NT2/D1 (cell line): ENCODE data around the gene ISM2.

Experiments
- DNase-seq: peaks from one replicate; pipeline ENCODE4 v3.0.0-alpha.2; 2011; ENCODE audit warnings: low read depth, low spot score
- H3K27me3 ChIP-seq: 2 replicates; pipeline ENCODE4 v1.6.0; 2011; ENCODE audit warnings: mild to moderate bottlenecking; ENCODE audit not compliant: insufficient read length, insufficient read depth
- H3K36me3 ChIP-seq: 2 replicates; pipeline ENCODE4 v1.6.1; 2011; ENCODE audit warnings: mild to moderate bottlenecking, low read length, mixed read lengths; ENCODE audit not compliant: insufficient read depth, insufficient read length
- H3K4me1 ChIP-seq: 2 replicates; pipeline ENCODE4 v1.5.1; 2011; ENCODE audit not compliant: insufficient read depth, insufficient read length
- H3K4me3 ChIP-seq: 2 replicates; pipeline ENCODE4 v1.5.1; 2011; ENCODE audit warnings: low read depth; ENCODE audit not compliant: insufficient read length
- H3K9ac ChIP-seq: 2 replicates; pipeline ENCODE4 v1.6.0; 2011; ENCODE audit warnings: low read depth; ENCODE audit not compliant: insufficient read length
- H3K9me3 ChIP-seq: 2 replicates; pipeline ENCODE4 v1.5.1; 2011; ENCODE audit warnings: mild to moderate bottlenecking, low read length; ENCODE audit not compliant: insufficient read depth
- SUZ12 ChIP-seq: IDR thresholded peaks from 2 replicates; pipeline ENCODE4 v1.6.1; 2011; ENCODE audit not compliant: insufficient read length, insufficient read depth; ENCODE audit errors: extremely low read depth
- YY1 ChIP-seq: IDR thresholded peaks from 2 replicates; pipeline ENCODE4 v1.6.1; 2011; ENCODE audit not compliant: insufficient read length, insufficient read depth
- ZNF274 ChIP-seq: IDR thresholded peaks from 2 replicates; pipeline ENCODE4 v1.6.1; 2011; ENCODE audit warnings: mild to moderate bottlenecking, low read depth, low read length

The ISM2 gene

DNA sequence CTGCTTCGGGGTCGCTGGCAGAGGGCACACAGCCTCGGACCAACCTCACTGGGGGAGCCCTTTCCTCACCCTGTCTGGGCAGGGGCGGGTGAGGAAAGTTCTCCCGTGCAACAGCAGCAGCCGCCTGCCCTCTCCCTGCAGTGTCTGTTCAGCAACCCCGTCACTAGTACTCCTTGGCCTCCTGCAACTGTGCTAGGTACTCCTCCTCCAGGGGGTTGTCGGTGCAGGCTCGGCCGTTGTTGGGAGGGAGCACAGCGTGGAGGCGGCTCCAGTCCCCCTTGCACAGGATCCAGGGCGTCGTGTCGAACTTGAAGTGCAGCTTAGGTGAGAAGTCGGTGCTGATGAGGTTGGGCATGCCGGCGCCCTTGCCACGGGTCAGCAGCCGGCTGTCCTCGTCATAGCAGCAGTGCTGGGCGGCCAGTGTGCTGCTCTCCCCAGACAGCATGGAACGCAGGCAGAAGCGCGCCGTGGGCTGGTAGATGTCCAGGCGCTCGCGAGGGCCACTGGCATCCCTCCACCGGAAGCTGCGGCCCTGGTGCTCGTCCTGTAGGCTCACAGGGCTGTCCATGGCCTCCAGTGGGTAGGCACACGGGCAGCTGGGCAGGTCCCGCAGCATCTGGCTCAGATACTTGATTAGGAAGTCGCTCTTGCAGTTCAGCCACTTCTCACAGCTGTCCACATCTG lies 23.0 kb downstream of the ISM2 start:
- no peak for DNase-seq
- Histone ChIP-seq H3K4me1 (peaks cover 5% of the 10 kb centered on the region), H3K9ac (no peak overlapping the region), H3K36me3 (no peaks in the 10 kb centered on the region), H3K27me3 (no peaks in the 10 kb centered on the region), H3K9me3 (no peaks in the 10 kb centered on the region), H3K4me3 (no peak overlapping the region)
- no peak for TF ChIP-seq YY1
- no peak for TF ChIP-seq SUZ12
- TF ChIP-seq ZNF274: no peak

DNA sequence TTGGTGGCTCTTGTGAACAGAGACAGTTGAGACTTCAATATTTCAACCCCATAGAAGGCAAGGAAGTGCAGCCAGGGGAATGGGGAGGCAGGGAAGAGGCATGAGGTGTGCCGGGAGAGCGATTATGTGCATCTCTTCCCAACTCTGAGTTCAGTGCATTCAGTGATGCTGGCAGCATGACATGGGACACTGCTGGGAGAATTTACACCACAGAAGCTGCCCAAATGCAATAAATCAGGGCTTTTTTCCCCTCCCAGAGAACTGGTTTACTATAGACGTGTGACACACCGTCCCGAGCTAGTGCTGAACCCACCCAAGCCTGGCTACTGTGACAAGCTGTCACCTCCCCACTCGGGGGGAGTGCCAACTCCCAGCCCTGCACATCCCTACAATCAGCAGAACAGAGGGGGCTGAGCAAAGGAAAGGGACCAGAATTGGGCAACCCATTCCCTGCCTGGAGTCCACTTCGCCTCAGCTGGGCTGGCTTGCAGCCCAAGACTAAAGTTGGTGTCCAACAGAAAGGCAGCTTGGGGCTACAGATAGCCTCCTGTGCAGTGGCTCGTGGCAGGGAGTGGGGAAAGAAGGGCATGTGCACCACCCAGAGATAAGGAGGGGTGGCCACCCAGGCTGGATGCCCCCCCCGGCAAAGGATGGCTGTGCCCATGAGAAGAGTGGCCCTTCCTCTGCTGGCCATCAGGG lies 24.0 kb downstream of the ISM2 start:
- TF ChIP-seq ZNF274: no peak
- no peak for TF ChIP-seq SUZ12
- Histone ChIP-seq H3K9ac (no peak overlapping the region), H3K4me1 (peaks cover 5% of the 10 kb centered on the region), H3K36me3 (peaks cover 7% of the 10 kb centered on the region), H3K4me3 (no peak overlapping the region), H3K9me3 (no peaks in the 10 kb centered on the region), H3K27me3 (no peaks in the 10 kb centered on the region)
- DNase-seq: no peak

DNA sequence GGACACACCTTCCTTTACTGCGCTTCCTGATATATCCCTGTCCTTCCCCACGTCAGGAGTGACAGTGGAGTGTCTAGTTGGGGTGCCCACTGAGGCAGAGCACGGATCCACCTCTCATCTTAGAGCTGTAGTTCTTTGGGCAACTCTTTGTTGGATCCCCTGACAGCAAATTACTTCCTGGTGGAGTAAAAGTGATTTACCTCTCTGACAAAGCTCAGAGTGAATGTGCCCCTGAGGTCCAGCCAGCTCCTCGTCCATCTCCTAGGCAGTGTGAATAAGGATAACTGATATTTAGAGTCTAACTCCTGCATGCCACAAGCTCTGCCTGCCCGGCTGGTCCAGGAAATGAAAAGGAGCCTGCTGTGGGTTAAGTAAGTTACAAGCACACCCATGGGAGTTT lies 24.7 kb downstream of the ISM2 start:
- Histone ChIP-seq H3K9me3 (no peaks in the 10 kb centered on the region), H3K36me3 (peaks cover 13% of the 10 kb centered on the region), H3K4me1 (peaks cover 5% of the 10 kb centered on the region), H3K9ac (no peak overlapping the region), H3K4me3 (no peak overlapping the region), H3K27me3 (no peaks in the 10 kb centered on the region)
- DNase-seq: no peak
- no peak for TF ChIP-seq SUZ12
- no peak for TF ChIP-seq YY1
- TF ChIP-seq ZNF274: no peak

DNA sequence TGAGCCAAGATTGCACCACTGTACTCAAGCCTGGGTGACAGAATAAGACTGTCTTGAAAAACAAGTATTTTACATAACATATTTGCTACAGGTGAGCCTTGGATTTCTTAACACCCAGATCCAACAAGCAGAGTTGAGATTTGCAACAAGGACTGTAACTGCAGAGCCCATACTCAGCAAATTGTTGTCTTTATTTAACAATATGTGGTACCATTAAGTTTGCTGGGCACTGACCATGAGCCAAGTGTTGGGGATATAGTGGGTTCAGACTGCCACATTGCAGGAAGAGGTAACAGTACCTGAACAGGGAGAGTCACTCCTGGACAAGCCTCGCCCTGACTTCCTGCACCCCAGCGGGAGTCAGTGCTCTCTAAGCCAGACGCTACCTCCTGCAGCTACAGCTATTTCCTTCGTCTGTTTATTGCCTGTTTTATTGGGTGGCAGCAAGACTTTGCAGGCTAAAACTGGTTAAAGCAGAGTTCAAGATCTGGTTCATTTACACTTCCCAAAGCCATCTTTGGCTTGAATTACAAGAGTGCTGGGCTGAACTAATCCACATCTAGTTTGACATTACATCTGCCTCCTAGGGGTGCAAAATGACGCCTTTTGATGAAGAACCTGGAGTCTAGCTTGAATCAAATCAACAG lies 28.3 kb downstream of the ISM2 start:
- TF ChIP-seq ZNF274: no peak
- TF ChIP-seq YY1: no peak
- TF ChIP-seq SUZ12: no peak
- no peak overlapping the region for H3K9ac ChIP-seq
- peaks cover 46% of the 10 kb centered on the region for H3K36me3 ChIP-seq
- H3K4me3 ChIP-seq: no peak overlapping the region
- H3K27me3 ChIP-seq: no peaks in the 10 kb centered on the region
- H3K4me1 ChIP-seq: peaks cover 5% of the 10 kb centered on the region
- no peaks in the 10 kb centered on the region for H3K9me3 ChIP-seq
- no peak for DNase-seq

DNA sequence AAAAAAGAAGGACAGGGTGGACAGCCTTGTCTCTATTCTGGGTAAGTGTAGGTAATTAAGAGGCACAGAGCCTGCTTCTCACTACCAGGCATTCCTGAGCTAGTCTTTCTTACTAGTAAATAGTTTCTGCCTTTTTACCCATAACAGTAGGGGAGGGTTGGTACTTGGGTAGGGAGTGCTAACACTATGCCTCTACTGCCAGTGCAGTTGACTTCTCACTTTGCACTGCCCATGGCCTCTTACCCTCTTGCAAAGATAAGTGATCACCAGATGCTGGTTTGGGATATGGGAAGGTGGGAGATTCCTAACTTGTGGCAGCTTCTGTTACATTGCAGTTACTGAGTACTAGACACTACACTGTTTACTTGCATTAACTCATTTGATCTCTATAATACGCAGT lies 29.1 kb downstream of the ISM2 start:
- Histone ChIP-seq H3K4me3 (no peak overlapping the region), H3K9ac (no peak overlapping the region), H3K36me3 (peaks cover 55% of the 10 kb centered on the region), H3K4me1 (no peaks in the 10 kb centered on the region), H3K27me3 (no peaks in the 10 kb centered on the region), H3K9me3 (no peaks in the 10 kb centered on the region)
- no peak for DNase-seq
- TF ChIP-seq YY1: no peak
- no peak for TF ChIP-seq SUZ12
- no peak for TF ChIP-seq ZNF274

DNA sequence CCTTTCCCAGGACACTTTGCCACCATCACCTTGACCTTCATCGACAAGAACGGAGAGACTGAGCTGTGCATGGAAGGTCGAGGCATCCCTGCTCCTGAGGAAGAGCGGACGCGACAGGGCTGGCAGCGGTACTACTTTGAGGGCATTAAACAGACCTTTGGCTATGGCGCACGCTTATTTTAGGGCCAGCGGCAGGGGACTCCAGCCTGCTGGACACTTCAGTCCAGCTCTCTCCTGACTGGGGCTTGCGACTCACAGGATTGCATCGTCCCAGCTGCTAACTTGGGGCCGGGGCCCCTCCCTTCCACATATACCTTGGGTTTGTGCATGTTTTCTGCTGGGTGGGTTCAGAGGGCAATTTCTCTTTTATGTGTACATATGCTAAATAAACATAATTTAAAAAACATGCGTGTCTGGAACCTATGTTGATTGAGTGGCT lies 29.5 kb downstream of the ISM2 start:
- no peak for DNase-seq
- Histone ChIP-seq H3K4me1 (no peaks in the 10 kb centered on the region), H3K9me3 (no peaks in the 10 kb centered on the region), H3K4me3 (no peak overlapping the region), H3K36me3 (peaks cover 59% of the 10 kb centered on the region), H3K9ac (no peak overlapping the region), H3K27me3 (no peaks in the 10 kb centered on the region)
- TF ChIP-seq ZNF274: no peak
- TF ChIP-seq SUZ12: no peak
- no peak for TF ChIP-seq YY1

DNA sequence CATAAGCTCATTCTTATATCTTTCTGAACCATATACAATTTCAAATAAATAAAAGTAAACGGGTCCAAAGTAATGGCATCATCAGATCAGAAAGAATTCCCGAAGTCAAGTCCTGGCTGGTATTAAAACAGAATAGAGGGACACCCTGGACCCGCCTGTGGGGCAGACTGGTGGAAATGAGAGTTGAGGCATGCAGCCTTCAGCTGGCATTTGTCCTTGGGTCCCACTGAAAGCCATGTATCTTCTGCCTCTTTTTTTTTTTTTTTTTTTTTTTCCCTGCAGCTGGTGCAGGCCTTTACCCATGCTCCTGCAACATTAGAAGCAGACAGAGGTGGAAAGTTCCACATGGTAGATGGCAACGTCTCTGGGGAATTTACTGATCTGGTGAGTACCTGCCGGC lies 30.8 kb downstream of the ISM2 start:
- no peaks in the 10 kb centered on the region for H3K27me3 ChIP-seq
- no peak overlapping the region for H3K4me3 ChIP-seq
- H3K9me3 ChIP-seq: no peaks in the 10 kb centered on the region
- TF ChIP-seq YY1: no peak
- no peak for TF ChIP-seq SUZ12
- TF ChIP-seq ZNF274: no peak
- peaks cover 70% of the 10 kb centered on the region for H3K36me3 ChIP-seq
- no peak for DNase-seq
- no peak overlapping the region for H3K9ac ChIP-seq
- H3K4me1 ChIP-seq: no peaks in the 10 kb centered on the region

DNA sequence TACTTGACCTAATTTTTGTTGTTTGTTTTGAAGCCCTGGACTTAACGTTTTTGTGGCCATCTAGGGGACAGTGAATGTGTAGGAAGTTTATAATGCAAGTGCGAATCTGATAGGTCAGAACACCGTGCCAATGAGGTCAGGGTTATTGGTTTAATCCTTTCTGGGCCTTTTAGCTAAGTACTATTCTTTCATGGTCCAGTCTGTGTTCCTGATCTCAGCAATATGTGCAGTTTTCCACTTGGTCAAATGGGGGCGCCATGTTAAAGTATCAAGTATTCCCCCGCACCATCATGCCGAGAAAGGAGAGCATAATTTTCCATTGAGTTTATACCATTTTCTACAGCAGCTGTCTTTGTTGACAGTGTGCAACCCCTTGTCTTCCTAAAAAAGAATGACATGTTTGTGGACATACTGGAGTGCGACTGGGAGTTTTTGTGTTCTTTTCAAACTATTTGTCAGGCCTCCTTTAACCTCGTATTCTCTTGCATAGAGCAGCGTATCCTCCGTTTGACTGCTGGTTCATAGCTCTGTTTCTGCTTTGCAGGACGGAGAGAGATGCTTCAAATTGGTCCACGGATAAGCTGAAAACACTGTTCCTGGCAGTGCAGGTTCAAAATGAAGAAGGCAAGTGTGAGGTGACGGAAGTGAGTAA lies 39.4 kb downstream of the ISM2 start:
- H3K27me3 ChIP-seq: no peaks in the 10 kb centered on the region

More for the DNA sequence above, 39.4 kb downstream of the ISM2 start:
- Histone ChIP-seq H3K9ac (peak overlapping the region; percentile 98), H3K36me3 (peaks cover 45% of the 10 kb centered on the region), H3K4me1 (no peaks in the 10 kb centered on the region), H3K4me3 (peak overlapping the region; percentile 95), H3K9me3 (no peaks in the 10 kb centered on the region)
- no peak for TF ChIP-seq SUZ12
- no peak for TF ChIP-seq YY1
- TF ChIP-seq ZNF274: no peak
- DNase-seq: peak; percentile 56
